ENCODE measurements around the gene SCN1A. TPM values are rescaled to one million over a fixed set of nuclear protein-coding genes. Genes with fewer than 3 reads are reported as not detected.
A peak's percentile ranks its signal among the peaks of the same experiment; 100 is the strongest.

Gene SCN1A
- total and polyA plus RNA-seq, 2 of the 4 experiments (the other 2 are of a cell fraction), result under 0.01 TPM; not detected in 1

GRCh38 chr2:166081131-166081632, 46.6 kb downstream of the SCN1A start:
- POLR2A ChIA-PET (ENCODE audit: unreplicated experiment), result no interaction called here
- H3K4ac ChIP-seq (ENCODE audit: low read depth, low read length), result no peak overlapping the region
- no peak overlapping the region for H3K56ac ChIP-seq (ENCODE audit: extremely low read depth, insufficient read depth, low read length)
- no peak overlapping the region for H3K9ac ChIP-seq (ENCODE audit: low read depth, low read length)
- no peak overlapping the region for H3K23ac ChIP-seq (ENCODE audit: low read depth, low read length)
- no CpG with 5 or more reads among the region's 4 CpGs for WGBS, 2 experiments (ENCODE audit: extremely low coverage in 2 of 2, insufficient read length in 1 of 2)
- no peak overlapping the region for H4K91ac ChIP-seq (ENCODE audit: insufficient read depth, low read depth, low read length)
- peak overlapping the region; percentile 45 for H3K4me2 ChIP-seq (ENCODE audit: low read depth, low read length)
- H2AK5ac ChIP-seq (ENCODE audit: low read depth, low read length), result no peak overlapping the region
- no peak overlapping the region for H3K18ac ChIP-seq (ENCODE audit: low read depth, low read length)
- H2AFZ ChIP-seq (replicated peaks; ENCODE audit: low read length, poor library complexity), result no peak overlapping the region
- CTCF ChIA-PET, result interaction anchor here (1.0 to 1.6 kb wide), 2 partner anchors 12 to 26 kb away, joined by 4 to 5 read pairs; no protein-coding TSS in a partner anchor
- no peak overlapping the region for H2BK20ac ChIP-seq (ENCODE audit: low read depth, low read length)
- H3K36me3 ChIP-seq (ENCODE audit: control insufficient read depth, insufficient read depth, low read length), result no peaks in the 10 kb centered on the region
- in situ Hi-C loops (cut with MboI; ENCODE audit: low sequenced_read_pairs) (no loop called here), intact Hi-C loops (cut with micrococcal nuclease) (no loop called here), dilution Hi-C loops (cut with HindIII; ENCODE audit: low sequenced_read_pairs, unreplicated experiment) (no loop called here)
- no peaks in the 10 kb centered on the region for H3K27me3 ChIP-seq (ENCODE audit: control insufficient read depth, insufficient read depth, low read length)
- no TSS peak for BruUV-seq (replicated peaks)
- peaks cover 2% of the 10 kb centered on the region; the same call in 1 of the 2 replicates for H3K4me1 ChIP-seq (ENCODE audit: control insufficient read depth, insufficient read depth, low read length)
- no peak overlapping the region for H2BK15ac ChIP-seq (ENCODE audit: low read depth, low read length)
- H4K8ac ChIP-seq (ENCODE audit: low read depth in 2 of 2, low read length in 2 of 2), result no peak overlapping the region
- no peak overlapping the region for H2AK9ac ChIP-seq (replicated peaks; ENCODE audit: low read depth, low read length, poor library complexity)
- DNase-seq, result peak; percentile 4
- H3K27ac ChIP-seq (ENCODE audit: insufficient read depth, low read length), result no peak overlapping the region
- no peak overlapping the region for H2BK5ac ChIP-seq (ENCODE audit: low read depth, low read length, poor library complexity, severe bottlenecking)
- no peaks in the 10 kb centered on the region for H3K79me1 ChIP-seq (ENCODE audit: low read depth in 1 of 2, low read length in 2 of 2)
- H2BK120ac ChIP-seq (ENCODE audit: low read depth, low read length), result no peak overlapping the region
- no peak overlapping the region for H4K5ac ChIP-seq (ENCODE audit: low read depth, low read length)
- H3K9me3 ChIP-seq (ENCODE audit: control insufficient read depth, insufficient read depth, low read length), result no peaks in the 10 kb centered on the region
- no peaks in the 10 kb centered on the region for H4K20me1 ChIP-seq (ENCODE audit: insufficient read depth, low read length)
- peak; percentile 56 for ATAC-seq (ENCODE audit: low read depth)
- TF ChIP-seq, protein P1, sequence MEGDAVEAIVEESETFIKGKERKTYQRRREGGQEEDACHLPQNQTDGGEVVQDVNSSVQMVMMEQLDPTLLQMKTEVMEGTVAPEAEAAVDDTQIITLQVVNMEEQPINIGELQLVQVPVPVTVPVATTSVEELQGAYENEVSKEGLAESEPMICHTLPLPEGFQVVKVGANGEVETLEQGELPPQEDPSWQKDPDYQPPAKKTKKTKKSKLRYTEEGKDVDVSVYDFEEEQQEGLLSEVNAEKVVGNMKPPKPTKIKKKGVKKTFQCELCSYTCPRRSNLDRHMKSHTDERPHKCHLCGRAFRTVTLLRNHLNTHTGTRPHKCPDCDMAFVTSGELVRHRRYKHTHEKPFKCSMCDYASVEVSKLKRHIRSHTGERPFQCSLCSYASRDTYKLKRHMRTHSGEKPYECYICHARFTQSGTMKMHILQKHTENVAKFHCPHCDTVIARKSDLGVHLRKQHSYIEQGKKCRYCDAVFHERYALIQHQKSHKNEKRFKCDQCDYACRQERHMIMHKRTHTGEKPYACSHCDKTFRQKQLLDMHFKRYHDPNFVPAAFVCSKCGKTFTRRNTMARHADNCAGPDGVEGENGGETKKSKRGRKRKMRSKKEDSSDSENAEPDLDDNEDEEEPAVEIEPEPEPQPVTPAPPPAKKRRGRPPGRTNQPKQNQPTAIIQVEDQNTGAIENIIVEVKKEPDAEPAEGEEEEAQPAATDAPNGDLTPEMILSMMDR (conservative IDR thresholded peaks at IDR 0.05; ENCODE audit: low read depth, low read length), result no peak
- TF ChIP-seq BHLHE40 (IDR thresholded peaks at IDR 0.05; ENCODE audit: low read depth, low read length) (no peak), FOS (IDR thresholded peaks at IDR 0.05; ENCODE audit: low read depth, low read length) (no peak), SMC3 (IDR thresholded peaks at IDR 0.05; ENCODE audit: low read depth, low read length) (no peak), MXI1 (IDR thresholded peaks at IDR 0.05; ENCODE audit: borderline replicate concordance, low read depth, low read length) (no peak), NFE2L2 (IDR thresholded peaks at IDR 0.05; ENCODE audit: low read depth, low read length) (no peak), CHD1 (IDR thresholded peaks at IDR 0.05; ENCODE audit: low read depth, low read length) (no peak), RFX5 (IDR thresholded peaks at IDR 0.05; ENCODE audit: low read depth, low read length) (no peak)
- TF ChIP-seq, protein P2, sequence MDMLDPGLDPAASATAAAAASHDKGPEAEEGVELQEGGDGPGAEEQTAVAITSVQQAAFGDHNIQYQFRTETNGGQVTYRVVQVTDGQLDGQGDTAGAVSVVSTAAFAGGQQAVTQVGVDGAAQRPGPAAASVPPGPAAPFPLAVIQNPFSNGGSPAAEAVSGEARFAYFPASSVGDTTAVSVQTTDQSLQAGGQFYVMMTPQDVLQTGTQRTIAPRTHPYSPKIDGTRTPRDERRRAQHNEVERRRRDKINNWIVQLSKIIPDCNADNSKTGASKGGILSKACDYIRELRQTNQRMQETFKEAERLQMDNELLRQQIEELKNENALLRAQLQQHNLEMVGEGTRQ (IDR thresholded peaks at IDR 0.05; ENCODE audit: low read depth, low read length), result no peak
- TF ChIP-seq, protein P3, sequence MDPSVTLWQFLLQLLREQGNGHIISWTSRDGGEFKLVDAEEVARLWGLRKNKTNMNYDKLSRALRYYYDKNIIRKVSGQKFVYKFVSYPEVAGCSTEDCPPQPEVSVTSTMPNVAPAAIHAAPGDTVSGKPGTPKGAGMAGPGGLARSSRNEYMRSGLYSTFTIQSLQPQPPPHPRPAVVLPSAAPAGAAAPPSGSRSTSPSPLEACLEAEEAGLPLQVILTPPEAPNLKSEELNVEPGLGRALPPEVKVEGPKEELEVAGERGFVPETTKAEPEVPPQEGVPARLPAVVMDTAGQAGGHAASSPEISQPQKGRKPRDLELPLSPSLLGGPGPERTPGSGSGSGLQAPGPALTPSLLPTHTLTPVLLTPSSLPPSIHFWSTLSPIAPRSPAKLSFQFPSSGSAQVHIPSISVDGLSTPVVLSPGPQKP (IDR thresholded peaks at IDR 0.05; ENCODE audit: borderline replicate concordance, low read depth, low read length), result no peak
- H3K9me1 ChIP-seq (ENCODE audit: insufficient read depth, low read length), result no peaks in the 10 kb centered on the region
- 0 out of 2 replicates have a peak overlapping the region, but pooled peaks have one; percentile 2 for H3K14ac ChIP-seq (replicated peaks; ENCODE audit: low read depth, low read length)
- no peak overlapping the region for H3K4me3 ChIP-seq (ENCODE audit: insufficient read depth, low read depth, low read length)
